Measurements from ENCODE around the gene FLRT2.

FLRT2 gene

DNA sequence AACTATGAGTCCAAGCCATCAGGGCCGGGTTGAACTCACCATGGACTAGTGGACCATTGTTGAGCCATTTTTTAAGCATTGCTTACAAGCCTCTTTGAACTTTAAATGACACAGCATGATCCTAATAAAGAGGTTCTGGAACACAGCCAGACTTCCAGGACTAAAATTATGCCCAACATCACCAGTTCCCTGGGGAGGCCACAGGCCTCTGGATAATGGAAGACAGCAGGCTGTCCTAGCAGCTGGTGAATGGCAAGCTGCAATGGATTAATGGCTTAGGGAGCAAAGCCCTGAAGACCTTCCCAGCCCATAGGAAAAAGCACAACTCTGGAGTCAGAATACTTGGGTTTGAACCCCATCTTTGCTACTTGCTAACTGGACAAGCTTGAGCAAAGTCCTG lies 71.3 kb downstream of the FLRT2 start:
- DNase-seq, result no peak

DNA sequence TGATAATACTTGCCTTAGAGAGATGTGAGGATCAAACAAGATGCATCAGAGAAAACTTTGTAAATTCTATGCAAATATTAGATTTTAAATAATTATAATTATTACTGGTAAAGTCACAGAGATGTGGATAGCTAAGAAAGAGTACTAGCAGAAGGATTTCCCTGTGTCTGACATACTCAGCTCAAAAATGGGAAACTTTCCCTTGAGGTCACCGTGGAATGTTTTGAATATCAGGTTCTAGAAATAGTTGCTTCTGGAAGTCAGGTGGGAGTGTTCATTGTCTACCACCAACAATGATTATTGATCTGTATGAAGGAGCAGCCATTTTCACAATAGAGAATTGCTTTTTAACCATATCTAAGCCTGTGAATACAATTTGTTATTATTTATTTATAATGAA lies 71.7 kb downstream of the FLRT2 start:
- DNase-seq, result no peak

DNA sequence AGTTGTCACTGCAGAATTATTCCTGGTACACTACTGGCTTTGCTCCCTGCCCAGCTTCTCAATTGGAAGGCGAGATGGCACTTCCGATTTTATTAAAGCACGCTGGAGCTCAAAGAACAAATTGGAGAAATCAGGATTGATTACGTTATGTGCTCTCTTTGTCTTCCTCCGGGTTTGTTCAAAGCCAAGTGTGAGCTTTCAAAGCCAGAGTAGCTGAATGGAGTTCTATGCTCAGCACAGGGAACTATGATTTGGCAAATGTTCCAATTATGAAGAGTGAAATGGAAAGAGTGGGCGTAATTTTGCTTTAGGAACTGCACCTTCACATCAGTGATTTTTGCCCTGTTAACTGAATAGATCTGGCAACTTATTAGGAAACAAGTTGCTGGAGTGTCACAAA lies 72.4 kb downstream of the FLRT2 start:
- no peak for DNase-seq

DNA sequence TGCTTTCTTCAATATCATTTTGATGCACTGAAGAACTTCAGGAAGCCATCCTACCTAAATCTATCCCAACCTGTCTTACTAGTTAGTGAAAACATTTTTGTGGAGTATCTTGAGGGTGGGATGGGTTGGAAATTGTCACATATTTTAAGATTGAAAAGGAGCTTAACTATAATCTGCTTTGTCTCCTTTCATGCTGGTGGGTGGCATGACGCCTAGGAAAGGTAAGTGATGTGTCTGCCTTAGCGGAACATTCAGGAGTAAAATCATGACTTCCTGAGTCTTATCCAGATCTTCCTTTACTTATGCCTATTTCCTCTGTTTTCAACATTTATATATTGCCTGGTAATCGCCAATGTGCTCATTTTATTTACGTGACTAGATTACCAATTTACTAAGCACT lies 74.1 kb downstream of the FLRT2 start:
- no peak for DNase-seq

DNA sequence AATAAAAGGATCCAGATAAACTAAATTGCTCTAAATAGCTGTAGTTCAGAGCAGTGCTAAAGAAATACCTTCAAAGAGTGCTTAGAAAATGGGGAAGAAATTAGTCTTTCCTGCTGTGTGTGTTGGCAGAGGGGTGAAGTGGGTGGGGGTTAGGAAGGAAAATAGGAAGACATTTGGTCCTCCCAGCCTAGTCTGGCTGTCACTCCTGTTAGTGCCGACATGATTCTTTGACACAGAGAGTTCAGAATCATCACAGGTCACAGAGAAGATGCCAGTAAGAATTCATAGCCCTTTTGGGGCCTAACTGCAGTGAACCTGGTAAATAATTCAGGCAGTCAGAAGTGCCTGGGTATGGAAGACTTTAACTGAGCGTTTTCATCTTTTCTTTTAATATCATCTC lies 74.8 kb downstream of the FLRT2 start:
- no peak for DNase-seq

DNA sequence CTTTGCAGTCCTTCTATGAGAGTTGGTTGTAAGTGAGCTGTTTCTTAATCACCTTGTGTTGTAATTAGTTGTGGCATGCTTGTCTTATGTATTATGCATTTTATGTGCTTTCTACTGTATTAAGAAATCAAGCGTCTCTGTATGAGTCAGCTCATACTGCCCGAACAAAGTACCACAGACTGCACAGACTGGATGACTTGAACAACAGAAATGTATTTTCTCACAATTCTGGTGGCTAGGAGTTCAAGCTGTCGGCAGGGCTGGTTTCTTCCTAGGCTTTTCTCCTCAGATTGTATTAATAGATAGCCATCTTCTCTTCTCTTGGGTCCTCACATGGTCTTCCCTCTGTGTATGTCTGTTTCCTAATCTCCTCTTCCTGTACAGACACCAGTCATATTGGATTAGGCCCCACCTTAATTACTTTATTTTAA lies 77.7 kb downstream of the FLRT2 start:
- peak; percentile 92 for DNase-seq

DNA sequence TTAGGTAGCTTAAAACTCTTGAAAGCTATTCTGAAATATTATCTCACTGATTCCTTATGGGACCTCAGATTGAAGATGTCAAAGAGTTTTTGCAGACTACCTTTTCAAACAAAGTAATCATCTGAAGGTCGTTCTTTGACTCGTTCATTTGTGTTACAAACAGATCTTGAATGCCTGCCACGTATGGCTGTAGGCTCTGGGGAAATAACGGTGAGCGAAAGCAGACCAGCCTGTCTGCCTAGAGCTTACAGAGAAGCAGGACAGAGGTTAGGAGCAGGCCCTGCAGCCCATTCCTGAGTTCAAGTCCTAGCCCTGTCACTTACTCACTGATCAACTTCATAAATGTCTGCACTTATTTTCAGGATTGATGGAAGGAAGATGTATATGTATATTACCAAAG lies 83.6 kb downstream of the FLRT2 start:
- no peak for DNase-seq

DNA sequence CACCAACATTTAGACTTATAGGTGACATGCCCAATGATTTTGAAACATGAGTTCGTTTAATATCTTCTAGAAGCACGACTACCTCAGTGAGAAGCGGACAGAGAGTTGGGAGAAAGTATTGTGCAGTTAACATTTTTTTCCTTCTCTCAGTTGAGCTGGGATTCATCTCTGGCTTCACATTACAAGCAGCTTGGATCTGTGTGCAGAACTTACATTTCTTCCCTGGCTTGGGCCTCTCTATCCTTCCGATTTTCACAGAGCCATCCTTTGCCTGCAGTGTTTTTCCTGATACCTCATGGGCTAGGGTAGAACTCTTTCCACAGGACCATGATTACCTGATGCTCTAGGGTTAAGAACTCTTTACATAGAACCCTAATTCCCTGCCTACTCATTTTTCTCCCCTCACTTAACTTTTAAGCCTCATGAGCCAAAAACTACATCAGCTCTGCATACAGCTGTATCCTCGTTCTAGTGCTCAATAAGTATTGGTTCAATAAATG lies 86.5 kb downstream of the FLRT2 start:
- no peak for DNase-seq

DNA sequence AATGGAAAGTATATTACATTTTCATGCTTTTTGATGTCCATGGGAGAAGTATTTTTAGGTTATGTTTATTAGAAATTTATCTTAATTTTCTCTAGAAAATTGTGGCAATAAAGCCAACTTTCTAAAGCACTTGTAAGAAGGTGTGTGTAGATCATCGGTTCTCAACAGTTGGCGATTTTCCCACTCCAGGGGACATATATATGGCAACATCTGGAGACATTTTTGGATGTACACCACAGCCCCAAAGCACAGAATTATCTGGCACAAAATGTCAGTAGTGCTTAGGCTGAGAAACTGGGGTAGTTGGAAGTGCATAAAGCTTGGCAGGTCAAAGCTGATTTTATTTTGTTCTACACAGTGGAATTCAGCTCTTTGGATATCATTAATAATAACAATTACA lies 86.9 kb downstream of the FLRT2 start:
- DNase-seq, result no peak

DNA sequence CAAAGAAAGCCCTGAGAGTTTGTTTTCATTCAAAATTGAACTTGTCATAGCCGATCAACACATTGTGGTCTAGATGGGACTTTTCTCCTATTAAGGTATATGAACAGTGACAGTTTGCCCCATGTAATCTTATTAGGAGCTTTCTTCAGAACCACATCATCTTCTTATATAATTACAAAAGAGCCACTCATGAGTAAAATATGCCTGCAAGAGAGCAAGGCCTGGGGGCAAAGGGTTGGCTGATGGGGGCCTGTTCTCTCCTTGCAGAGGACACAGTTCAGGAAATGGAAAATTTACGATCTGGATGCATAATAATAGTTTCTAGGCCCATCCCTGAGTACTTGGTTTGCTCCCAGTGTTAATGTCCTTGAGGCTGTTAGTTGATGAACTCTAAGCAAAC lies 87.8 kb downstream of the FLRT2 start:
- DNase-seq, result no peak

DNA sequence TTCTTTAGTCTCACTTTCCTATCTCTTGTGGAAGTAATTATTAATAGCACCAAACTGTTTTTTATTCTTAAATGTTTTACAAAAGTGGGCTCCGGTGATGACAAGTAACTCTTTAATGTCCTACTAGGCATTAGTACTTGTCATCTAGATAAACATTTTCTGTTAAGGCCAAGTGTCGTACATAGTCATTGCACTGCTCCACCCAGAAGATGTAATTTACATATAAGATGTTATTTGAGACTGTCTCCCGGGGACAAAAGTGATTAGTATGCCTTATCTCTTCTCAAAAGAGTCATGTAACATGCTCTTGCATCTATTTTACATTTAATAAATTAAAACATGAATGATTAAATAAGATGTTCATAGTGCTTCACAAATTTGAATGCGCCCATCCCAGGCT lies 88.4 kb downstream of the FLRT2 start:
- no peak for DNase-seq

DNA sequence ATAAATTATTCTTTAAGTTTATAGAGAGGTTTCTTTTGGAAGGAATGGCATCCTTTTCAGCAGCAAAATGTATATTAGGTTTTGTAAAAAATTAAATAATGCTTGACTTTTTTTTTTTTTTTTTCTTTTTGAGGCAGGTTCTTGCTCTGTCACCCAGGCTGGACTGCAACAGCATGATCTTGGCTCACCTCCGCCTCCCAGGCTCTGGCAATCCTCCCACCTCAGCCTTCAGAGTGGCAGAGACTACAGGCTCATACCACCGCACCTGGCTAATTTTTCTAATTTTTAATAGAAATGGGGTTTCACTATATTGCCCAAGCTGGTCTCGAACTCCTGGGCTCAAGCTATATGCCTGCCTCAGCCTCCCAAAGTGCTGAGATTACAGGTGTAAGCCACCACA lies 89.0 kb downstream of the FLRT2 start:
- no peak for DNase-seq

DNA sequence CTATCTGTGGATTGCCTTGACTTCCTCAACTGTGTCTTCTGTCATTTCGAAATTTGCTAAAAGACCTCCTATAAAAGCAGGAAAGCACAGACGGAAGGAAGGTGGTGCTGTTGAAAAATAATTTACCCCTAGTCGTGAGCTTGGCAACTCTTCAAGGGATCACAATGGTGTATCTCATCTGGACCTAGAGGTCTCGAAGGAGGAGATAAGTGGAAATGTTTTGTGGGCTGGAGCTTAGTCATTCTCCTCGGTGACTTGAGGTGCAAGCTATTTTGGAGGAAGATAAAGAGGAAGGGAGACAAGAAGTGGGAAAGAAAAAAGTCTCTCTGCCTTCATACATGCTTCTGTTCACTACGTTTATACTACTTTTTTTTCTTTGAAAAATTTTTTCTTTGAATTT lies 89.9 kb downstream of the FLRT2 start:
- peak; percentile 79 for DNase-seq

DNA sequence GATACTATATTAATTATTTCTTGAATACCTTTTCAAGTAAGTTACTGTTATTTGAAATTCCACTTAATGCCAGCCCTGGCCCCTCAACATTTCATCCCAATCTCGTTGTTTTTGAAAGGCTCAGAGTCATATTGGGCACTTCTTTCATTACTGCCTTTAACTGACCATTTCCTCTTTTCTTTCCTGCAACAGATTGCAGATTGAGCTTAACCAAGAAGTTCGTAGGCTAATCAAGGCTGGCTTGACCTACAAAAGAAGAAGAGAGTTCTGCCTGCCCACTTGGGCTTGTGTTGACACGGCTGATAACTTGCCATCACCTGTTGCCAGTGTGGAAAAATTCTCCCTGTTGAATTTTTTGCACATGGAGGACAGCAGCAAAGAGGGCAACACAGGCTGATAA lies 91.0 kb downstream of the FLRT2 start:
- DNase-seq, result peak; percentile 77

DNA sequence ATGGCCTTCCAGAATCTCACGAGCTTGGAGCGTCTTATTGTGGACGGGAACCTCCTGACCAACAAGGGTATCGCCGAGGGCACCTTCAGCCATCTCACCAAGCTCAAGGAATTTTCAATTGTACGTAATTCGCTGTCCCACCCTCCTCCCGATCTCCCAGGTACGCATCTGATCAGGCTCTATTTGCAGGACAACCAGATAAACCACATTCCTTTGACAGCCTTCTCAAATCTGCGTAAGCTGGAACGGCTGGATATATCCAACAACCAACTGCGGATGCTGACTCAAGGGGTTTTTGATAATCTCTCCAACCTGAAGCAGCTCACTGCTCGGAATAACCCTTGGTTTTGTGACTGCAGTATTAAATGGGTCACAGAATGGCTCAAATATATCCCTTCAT lies 92.2 kb downstream of the FLRT2 start:
- no peak for DNase-seq

DNA sequence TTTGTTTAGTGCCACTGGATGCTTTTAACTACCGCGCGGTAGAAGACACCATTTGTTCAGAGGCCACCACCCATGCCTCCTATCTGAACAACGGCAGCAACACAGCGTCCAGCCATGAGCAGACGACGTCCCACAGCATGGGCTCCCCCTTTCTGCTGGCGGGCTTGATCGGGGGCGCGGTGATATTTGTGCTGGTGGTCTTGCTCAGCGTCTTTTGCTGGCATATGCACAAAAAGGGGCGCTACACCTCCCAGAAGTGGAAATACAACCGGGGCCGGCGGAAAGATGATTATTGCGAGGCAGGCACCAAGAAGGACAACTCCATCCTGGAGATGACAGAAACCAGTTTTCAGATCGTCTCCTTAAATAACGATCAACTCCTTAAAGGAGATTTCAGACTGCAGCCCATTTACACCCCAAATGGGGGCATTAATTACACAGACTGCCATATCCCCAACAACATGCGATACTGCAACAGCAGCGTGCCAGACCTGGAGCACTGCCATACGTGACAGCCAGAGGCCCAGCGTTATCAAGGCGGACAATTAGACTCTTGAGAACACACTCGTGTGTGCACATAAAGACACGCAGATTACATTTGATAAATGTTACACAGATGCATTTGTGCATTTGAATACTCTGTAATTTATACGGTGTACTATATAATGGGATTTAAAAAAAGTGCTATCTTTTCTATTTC lies 93.2 kb downstream of the FLRT2 start:
- no peak for DNase-seq

DNA sequence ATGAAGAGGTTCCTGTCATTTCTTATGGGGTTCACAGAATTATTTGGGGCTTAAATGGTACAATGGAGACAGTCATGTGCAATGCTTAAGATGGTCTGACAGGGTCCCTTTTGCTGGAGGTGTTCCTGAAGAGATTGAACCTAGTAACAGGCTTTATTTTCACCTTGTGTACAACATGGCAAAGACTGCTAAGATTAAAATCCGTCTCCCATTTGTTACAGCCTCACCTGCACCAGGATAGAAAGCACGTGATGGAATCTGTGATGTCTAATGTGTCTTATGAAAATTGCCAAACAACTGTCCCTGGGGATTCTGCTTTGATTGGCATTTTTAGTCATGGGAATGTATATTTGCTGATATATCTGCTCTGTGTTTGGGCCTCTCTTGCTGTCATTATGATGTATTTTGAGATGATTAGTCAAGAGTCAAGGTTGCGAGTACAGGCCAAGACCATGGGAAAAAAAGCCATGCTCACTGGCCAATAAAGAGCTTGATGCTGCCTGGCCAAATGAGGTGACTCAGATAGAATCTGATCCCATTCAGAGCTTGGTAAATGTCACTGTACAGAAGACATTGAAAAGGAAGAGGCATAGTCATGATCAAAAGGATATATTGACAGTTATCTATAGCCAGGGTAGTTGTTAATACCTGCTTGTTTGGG lies 96.1 kb downstream of the FLRT2 start:
- no peak for DNase-seq

DNA sequence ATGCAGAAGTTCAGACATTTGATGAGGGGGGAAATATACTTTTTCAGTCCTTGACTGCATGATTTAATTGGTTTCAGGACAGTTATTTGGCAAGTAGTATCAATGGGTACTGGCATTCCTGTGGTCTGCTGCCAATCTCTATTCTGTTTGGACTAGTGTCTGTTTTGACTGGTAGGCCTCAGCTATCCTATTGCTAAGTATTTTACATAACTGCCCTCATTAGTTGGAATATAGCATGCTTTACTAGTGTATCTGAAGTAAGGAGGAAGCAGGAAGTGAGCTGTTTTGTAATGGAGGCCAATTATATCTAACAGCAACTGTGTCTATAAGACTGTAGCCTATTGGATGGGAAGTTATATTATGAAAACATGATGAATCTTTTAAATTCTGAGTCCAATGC lies 104.3 kb downstream of the FLRT2 start:
- DNase-seq, result peak; percentile 43

DNA sequence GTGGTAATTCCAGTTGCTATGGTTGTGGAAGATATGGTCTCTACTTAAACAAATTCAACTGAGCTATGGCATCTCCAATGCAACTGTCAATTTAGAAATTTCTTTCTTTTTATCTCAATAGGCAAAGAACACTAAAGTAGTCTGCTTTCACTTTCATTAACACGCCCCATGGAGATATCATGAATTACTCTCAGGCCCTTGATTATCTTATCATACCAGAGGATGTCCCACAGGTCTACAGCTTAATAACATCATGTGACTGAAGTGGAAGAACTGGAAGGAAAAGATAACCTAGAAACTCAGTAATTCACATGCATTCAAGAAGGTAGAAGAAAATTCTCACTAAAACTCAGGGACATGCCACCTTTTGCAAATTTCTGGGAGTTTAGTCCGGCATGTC lies 114.3 kb downstream of the FLRT2 start:
- DNase-seq, result no peak

DNA sequence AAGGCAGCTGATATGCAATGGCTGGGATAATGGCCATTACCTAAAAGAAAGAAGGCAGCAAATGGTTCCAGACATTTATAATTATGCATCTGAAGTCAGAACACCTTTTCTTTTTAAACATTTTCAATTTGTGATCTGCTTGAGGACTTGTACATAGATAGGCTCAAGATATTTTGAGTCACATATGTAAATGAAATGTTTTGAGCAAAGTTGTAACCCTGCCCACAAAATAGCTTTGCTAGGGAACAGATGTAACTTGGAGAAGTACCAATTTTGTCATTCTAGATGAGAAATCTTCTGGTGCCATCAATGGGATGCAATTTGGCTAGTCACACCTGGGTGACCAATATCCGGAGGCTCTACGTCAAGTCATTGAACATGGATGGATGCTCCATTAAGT lies 123.1 kb downstream of the FLRT2 start:
- no peak for DNase-seq

DNA sequence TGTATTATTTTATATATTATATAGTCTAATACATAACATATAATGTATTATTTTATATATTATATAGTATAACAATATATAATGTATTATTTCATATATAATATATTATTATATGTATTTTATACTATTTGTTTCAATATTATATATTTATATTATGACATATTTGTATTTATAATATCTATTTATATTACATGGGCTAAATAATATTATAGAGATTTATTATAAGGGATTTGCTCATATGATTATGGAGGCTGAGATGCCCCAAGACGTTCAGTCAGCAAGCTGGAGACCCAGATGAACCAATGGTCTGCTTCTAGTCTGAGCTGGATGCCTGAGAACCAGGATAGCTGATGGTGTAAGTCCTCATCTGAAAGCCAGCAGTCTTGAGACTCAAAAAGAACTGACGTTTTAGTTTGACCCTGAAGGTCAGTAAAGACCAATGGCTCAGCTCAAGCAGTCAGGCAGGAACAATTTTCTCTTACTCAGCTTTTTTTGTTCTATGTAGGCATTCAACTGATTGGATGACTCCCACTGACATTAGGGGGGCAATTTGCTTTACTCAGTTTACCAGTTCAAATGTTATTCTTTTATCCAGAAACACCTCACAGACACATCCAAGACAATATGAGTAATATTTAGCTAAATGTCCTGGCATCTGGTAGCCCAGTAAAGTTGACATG lies 130.4 kb downstream of the FLRT2 start:
- no peak for DNase-seq

DNA sequence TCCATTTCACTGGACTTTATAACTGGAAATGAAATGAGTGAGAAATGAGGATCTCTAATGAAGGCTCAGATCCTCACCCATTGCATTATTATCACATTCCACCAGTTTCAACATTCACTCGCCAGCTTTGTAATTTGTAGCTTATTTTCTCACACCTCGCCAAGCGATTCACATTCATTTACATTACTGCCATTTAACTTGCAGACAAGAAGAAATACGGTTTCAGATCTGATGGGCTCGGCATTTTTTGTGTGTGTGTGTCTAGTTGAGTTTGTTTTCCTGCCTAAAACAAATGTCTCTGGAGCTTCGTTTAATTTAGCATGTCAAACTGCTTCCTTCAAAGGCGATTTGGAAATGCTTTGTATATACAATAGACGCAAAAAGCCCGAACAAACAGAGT lies 132.2 kb downstream of the FLRT2 start:
- DNase-seq, result no peak

DNA sequence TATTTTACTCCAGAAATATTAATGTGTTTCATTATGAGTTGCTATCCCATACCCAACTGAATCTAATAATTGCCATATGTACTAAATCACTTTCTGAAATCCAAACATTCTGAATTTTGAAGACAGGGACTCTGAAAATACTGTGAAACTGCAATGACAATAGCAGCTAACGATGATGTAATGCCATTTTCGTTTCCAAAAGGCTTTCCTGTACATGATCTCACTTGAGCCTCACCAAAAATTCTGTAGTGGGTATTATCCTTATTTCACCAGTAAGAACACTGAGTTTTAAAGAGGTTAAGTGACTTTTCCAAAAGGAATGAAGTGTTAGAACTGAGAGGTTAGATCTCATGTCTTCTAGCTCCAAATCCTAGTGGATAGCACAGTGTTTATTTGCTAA lies 133.3 kb downstream of the FLRT2 start:
- no peak for DNase-seq

DNA sequence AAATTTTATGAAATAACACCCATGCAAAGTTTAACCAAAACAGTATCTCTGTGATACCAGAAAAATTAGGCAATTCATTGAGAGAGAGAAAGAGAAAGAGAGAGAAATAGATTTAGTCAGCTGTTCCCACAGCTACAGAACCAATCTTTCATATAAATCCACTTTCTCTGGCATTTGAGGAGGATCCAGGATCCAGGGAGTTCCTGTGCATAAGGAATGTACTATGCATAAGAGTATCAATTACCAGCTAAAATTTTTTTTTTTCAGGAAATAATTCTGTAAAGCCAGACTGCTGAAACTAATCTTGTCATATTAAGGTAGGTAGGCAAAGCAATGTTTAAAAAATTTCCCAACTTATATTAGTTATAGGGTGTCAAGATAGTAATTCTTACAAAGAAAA lies 133.7 kb downstream of the FLRT2 start:
- DNase-seq, result no peak

All from MV-4-11 (cell line).